Stimulated activated naive CD8-positive, alpha-beta T cell treated with anti-CD3 and anti-CD28 coated beads, Interleukin-15, Interleukin-2, amounts not matched to agents 100 ng/mL and 50 ng/mL, for 24 hours (primary cell): ENCODE results near the gene FAM124B.
"Not testable (repeated sequence)": the region's sequence is repeated elsewhere in the genome, so short reads cannot be mapped to it uniquely, and the experiment has no call there.

Source experiments
- H3K27ac Mint-ChIP-seq: one replicate; pipeline ENCODE4 v1.8.0; 2021; ENCODE audit warnings: mild to moderate bottlenecking, mixed read lengths
- H3K27me3 Mint-ChIP-seq: one replicate; pipeline ENCODE4 v1.8.0; 2021; ENCODE audit warnings: mixed read lengths
- H3K36me3 Mint-ChIP-seq: one replicate; pipeline ENCODE4 v1.8.0; 2021; ENCODE audit warnings: low read depth, mixed read lengths
- H3K4me1 Mint-ChIP-seq: one replicate; pipeline ENCODE4 v1.8.0; 2021; ENCODE audit warnings: low read depth, mixed read lengths
- H3K4me3 Mint-ChIP-seq: one replicate; pipeline ENCODE4 v1.8.0; 2021; ENCODE audit warnings: mild to moderate bottlenecking, mixed read lengths
- H3K9me3 Mint-ChIP-seq: one replicate; pipeline ENCODE4 v1.8.0; 2021; ENCODE audit warnings: mixed read lengths

FAM124B gene

GRCh38 chr2:224404796-224405195, 2.9 kb upstream of the FAM124B start:
- H3K36me3 Mint-ChIP-seq: no peaks in the 10 kb centered on the region
- H3K27me3 Mint-ChIP-seq: peaks cover 6% of the 10 kb centered on the region
- peaks cover 5% of the 10 kb centered on the region for H3K9me3 Mint-ChIP-seq
- H3K4me1 Mint-ChIP-seq: peaks cover 12% of the 10 kb centered on the region
- H3K4me3 Mint-ChIP-seq: no peak overlapping the region
- H3K27ac Mint-ChIP-seq: no peak overlapping the region

GRCh38 chr2:224403657-224404056, 1.8 kb upstream of the FAM124B start:
- H3K36me3 Mint-ChIP-seq: no peaks in the 10 kb centered on the region
- peaks cover 6% of the 10 kb centered on the region for H3K27me3 Mint-ChIP-seq
- H3K9me3 Mint-ChIP-seq: peaks cover 5% of the 10 kb centered on the region
- no peak overlapping the region for H3K4me3 Mint-ChIP-seq
- H3K27ac Mint-ChIP-seq: no peak overlapping the region
- peaks cover 12% of the 10 kb centered on the region for H3K4me1 Mint-ChIP-seq

- peaks cover 12% of the 10 kb centered on the region for H3K4me1 Mint-ChIP-seq
- peak overlapping the region; percentile 70 for H3K4me3 Mint-ChIP-seq
- H3K36me3 Mint-ChIP-seq: no peaks in the 10 kb centered on the region
- H3K27me3 Mint-ChIP-seq: no peaks in the 10 kb centered on the region
- no peak overlapping the region for H3K27ac Mint-ChIP-seq
- no peaks in the 10 kb centered on the region for H3K9me3 Mint-ChIP-seq
These were observed 848 bp downstream of the FAM124B start for GRCh38 chr2:224400886-224401632.

GRCh38 chr2:224400174-224400810, 1.6 kb downstream of the FAM124B start:
- H3K27ac Mint-ChIP-seq: no peak overlapping the region
- H3K27me3 Mint-ChIP-seq: no peaks in the 10 kb centered on the region
- H3K36me3 Mint-ChIP-seq: no peaks in the 10 kb centered on the region
- peaks cover 12% of the 10 kb centered on the region for H3K4me1 Mint-ChIP-seq
- H3K9me3 Mint-ChIP-seq: no peaks in the 10 kb centered on the region
- H3K4me3 Mint-ChIP-seq: no peak overlapping the region

GRCh38 chr2:224398289-224398688, 3.6 kb downstream of the FAM124B start:
- Mint-ChIP-seq H3K36me3 (no peaks in the 10 kb centered on the region), H3K4me3 (no peak overlapping the region), H3K27ac (no peak overlapping the region), H3K27me3 (no peaks in the 10 kb centered on the region), H3K4me1 (peaks cover 12% of the 10 kb centered on the region), H3K9me3 (no peaks in the 10 kb centered on the region)

- H3K36me3 Mint-ChIP-seq, H3K4me3 Mint-ChIP-seq, H3K27me3 Mint-ChIP-seq, H3K9me3 Mint-ChIP-seq, H3K27ac Mint-ChIP-seq: not testable (repeated sequence)
- peaks cover 10% of the 10 kb centered on the region for H3K4me1 Mint-ChIP-seq
These were observed 4.8 kb downstream of the FAM124B start for GRCh38 chr2:224397100-224397499.

- H3K4me3 Mint-ChIP-seq: no peak overlapping the region
- H3K4me1 Mint-ChIP-seq: no peaks in the 10 kb centered on the region
- no peaks in the 10 kb centered on the region for H3K27me3 Mint-ChIP-seq
- H3K9me3 Mint-ChIP-seq: no peaks in the 10 kb centered on the region
- no peaks in the 10 kb centered on the region for H3K36me3 Mint-ChIP-seq
- H3K27ac Mint-ChIP-seq: no peak overlapping the region
These were observed 6.1 kb downstream of the FAM124B start for GRCh38 chr2:224395620-224396390.

- H3K36me3 Mint-ChIP-seq: no peaks in the 10 kb centered on the region
- H3K4me1 Mint-ChIP-seq: no peaks in the 10 kb centered on the region
- no peak overlapping the region for H3K27ac Mint-ChIP-seq
- H3K4me3 Mint-ChIP-seq: no peak overlapping the region
- no peaks in the 10 kb centered on the region for H3K27me3 Mint-ChIP-seq
- H3K9me3 Mint-ChIP-seq: no peaks in the 10 kb centered on the region
These were observed 8.6 kb downstream of the FAM124B start for GRCh38 chr2:224393157-224393872.

GRCh38 chr2:224392545-224392944, 9.4 kb downstream of the FAM124B start:
- no peaks in the 10 kb centered on the region for H3K9me3 Mint-ChIP-seq
- no peak overlapping the region for H3K4me3 Mint-ChIP-seq
- no peaks in the 10 kb centered on the region for H3K36me3 Mint-ChIP-seq
- H3K4me1 Mint-ChIP-seq: no peaks in the 10 kb centered on the region
- H3K27me3 Mint-ChIP-seq: no peaks in the 10 kb centered on the region
- H3K27ac Mint-ChIP-seq: no peak overlapping the region

GRCh38 chr2:224389317-224389716, 12.6 kb downstream of the FAM124B start:
- Mint-ChIP-seq H3K27me3 (no peaks in the 10 kb centered on the region), H3K27ac (no peak overlapping the region), H3K4me1 (no peaks in the 10 kb centered on the region), H3K9me3 (no peaks in the 10 kb centered on the region), H3K4me3 (no peak overlapping the region), H3K36me3 (no peaks in the 10 kb centered on the region)

GRCh38 chr2:224386876-224387275, 15.0 kb downstream of the FAM124B start:
- H3K36me3 Mint-ChIP-seq: no peaks in the 10 kb centered on the region

GRCh38 chr2:224382973-224383555, 18.8 kb downstream of the FAM124B start:
- Mint-ChIP-seq H3K9me3 (no peaks in the 10 kb centered on the region), H3K4me1 (peaks cover under 1% of the 10 kb centered on the region), H3K4me3 (no peak overlapping the region), H3K27me3 (no peaks in the 10 kb centered on the region), H3K27ac (no peak overlapping the region), H3K36me3 (no peaks in the 10 kb centered on the region)

More at GRCh38 chr2:224386876-224387275, 15.0 kb downstream of the FAM124B start:
- Mint-ChIP-seq H3K27me3 (no peaks in the 10 kb centered on the region), H3K27ac (no peak overlapping the region), H3K4me1 (no peaks in the 10 kb centered on the region), H3K4me3 (no peak overlapping the region), H3K9me3 (no peaks in the 10 kb centered on the region)

GRCh38 chr2:224382280-224382647, 19.6 kb downstream of the FAM124B start:
- H3K27me3 Mint-ChIP-seq: not testable (repeated sequence)

GRCh38 chr2:224381521-224382279, 20.2 kb downstream of the FAM124B start:
- Mint-ChIP-seq H3K9me3 (no peaks in the 10 kb centered on the region), H3K36me3 (no peaks in the 10 kb centered on the region), H3K27ac (no peak overlapping the region), H3K27me3 (no peaks in the 10 kb centered on the region), H3K4me1 (peaks cover 10% of the 10 kb centered on the region), H3K4me3 (no peak overlapping the region)

More at GRCh38 chr2:224382280-224382647, 19.6 kb downstream of the FAM124B start:
- not testable (repeated sequence) for H3K4me3 Mint-ChIP-seq, H3K27ac Mint-ChIP-seq, H3K4me1 Mint-ChIP-seq, H3K9me3 Mint-ChIP-seq, H3K36me3 Mint-ChIP-seq
